Right lobe of liver (tissue), 6 donors: Measurements from ENCODE around the gene COL4A1. TPM values are rescaled to one million over a fixed set of nuclear protein-coding genes. Genes with fewer than 3 reads are reported as not detected.

Experiments used
- ATAC-seq, 4 donors: fragments of 200-7000 bp; cut with Tn5 transposase; one replicate each; pipeline ENCODE4 v1.9.1; 2020; ENCODE audit warnings: mild to moderate bottlenecking in 4 of 4, moderate library complexity in 4 of 4
- DNase-seq, 3 donors: peaks; one replicate each; pipeline ENCODE4 v3.0.0-alpha.2; 2020
- H3K27ac ChIP-seq, 3 donors: fragments of 200-600 bp; one replicate each; pipeline ENCODE4 v1.8.0; 2022
- H3K27me3 ChIP-seq, 2 donors: fragments of 200-600 bp; one replicate each; pipeline ENCODE4 v1.8.0; 2022
- H3K36me3 ChIP-seq, 4 donors: fragments of 200-600 bp; sonication (generic) in 1 of 4; one replicate each; pipeline versions ENCODE4 v1.5.1 to v1.8.0; 2017 to 2022; ENCODE audit warnings: control low read depth in 1 of 4
- H3K4me1 ChIP-seq, 4 donors: fragments of 200-600 bp; sonication (generic) in 1 of 4; one replicate each; pipeline versions ENCODE4 v1.5.1 to v1.8.0; 2017 to 2022; ENCODE audit warnings: control low read depth in 1 of 4
- H3K4me3 ChIP-seq, 3 donors: fragments of 200-600 bp; one replicate each; pipeline ENCODE4 v1.8.0; 2022
- H3K9me3 ChIP-seq, 4 donors: fragments of 200-600 bp; sonication (generic) in 1 of 4; one replicate each; pipeline versions ENCODE4 v1.5.1 to v1.8.0; 2017 to 2022; ENCODE audit warnings: control low read depth in 1 of 4
- CTCF ChIP-seq, 4 donors: fragments of 200-600 bp in 3 of 4; fragments of 450-650 bp in 1 of 4; IDR thresholded peaks; one replicate each; pipeline versions ENCODE4 v1.5.1 to v1.8.0; 2016 to 2022; ENCODE audit warnings: antibody characterized with exemption in 4 of 4, mild to moderate bottlenecking in 2 of 4
- POLR2A ChIP-seq: fragments of 450-650 bp; IDR thresholded peaks from one replicate; pipeline ENCODE4 v1.6.1; 2017; ENCODE audit warnings: antibody characterized with exemption, mild to moderate bottlenecking
- WGBS: methylation state at CpG from one replicate; pipeline ENCODE4 v1.1.6; 2018; ENCODE audit warnings: low coverage, low lambda C conversion rate; ENCODE audit not compliant: insufficient coverage; ENCODE audit errors: missing lambda C conversion rate; 5-methylcytosine and 5-hydroxymethylcytosine counted together
- intact Hi-C, 2 donors: fragments of 100-400 bp; cut with DNase I; formaldehyde crosslinking; loops; one replicate each; pipeline versions ENCODE4 v1.11.2 to v1.14.1; 2022
- total RNA-seq, 6 experiments: library from RNA; depleted of rRNA in 2 of 6; stranded (reverse); fragments of >200 nt in 2 of 6; fragmentation: NEBNext Ultra II Directional in 3 of 6; extraction: Animal tissue kit (Norgen Biotek cat#: 25700) in 3 of 6; gene quantifications; one replicate each; pipeline versions ENCODE4 v1.1.0 to v1.2.4, GENCODE V29; 2016 to 2023
- donor health status: DM: no; HTN: yes; CAD: no.
- donor health status: DM: no; HTN: no; CAD: no.
- donor health status: DM: no; HTN: no; CAD: no.
- donor health status: DM: no; HTN: yes; CAD: no.
- donor health status: DM: no; HTN: yes; CAD: no.

Gene COL4A1
- total RNA-seq, 6 experiments from 2014 or later, result 8.0 to 89.8 (median 41.1) TPM

- no peak for TF ChIP-seq POLR2A
- TF ChIP-seq CTCF (IDR thresholded peaks at IDR 0.05), result no peak
- ATAC-seq, result no peak
- Histone ChIP-seq H3K27me3 (no peaks in the 10 kb centered on the region), H3K4me1 (peaks cover 0 to 7% (median 3%) of the 10 kb centered on the region in 4 donors), H3K27ac (no peak overlapping the region), H3K36me3 (no peaks in the 10 kb centered on the region), H3K4me3 (no peak overlapping the region), H3K9me3 (no peaks in the 10 kb centered on the region)
- intact Hi-C loops, result no loop called here
- no peak for DNase-seq
- 69% methylated on average over 4 of the region's 5 CpGs for WGBS
Measured at GRCh38 chr13:110135977-110136597, 170.9 kb downstream of the COL4A1 start.

- intact Hi-C loops, result no loop called here
- Histone ChIP-seq H3K27ac (no peak overlapping the region), H3K4me1 (peaks cover 0 to 7% (median 3%) of the 10 kb centered on the region in 4 donors), H3K9me3 (no peaks in the 10 kb centered on the region), H3K36me3 (no peaks in the 10 kb centered on the region), H3K27me3 (no peaks in the 10 kb centered on the region), H3K4me3 (no peak overlapping the region)
- WGBS, result 61% methylated on average over 6 of the region's 8 CpGs
- ATAC-seq, result no peak
- no peak for DNase-seq
- no peak for TF ChIP-seq POLR2A
- no peak for TF ChIP-seq CTCF (IDR thresholded peaks at IDR 0.05)
Measured at GRCh38 chr13:110134801-110135200, 172.2 kb downstream of the COL4A1 start.

GRCh38 chr13:110133425-110134235 lies 173.3 kb downstream of the COL4A1 start:
- no peak for ATAC-seq
- WGBS, result 86% methylated on average over 8 of the region's 10 CpGs
- H3K27ac ChIP-seq, result no peak overlapping the region
- H3K4me1 ChIP-seq, result peaks cover 0 to 7% (median 3%) of the 10 kb centered on the region in 4 donors
- intact Hi-C loops, result no loop called here
- DNase-seq, result no peak
- H3K4me3 ChIP-seq, result no peak overlapping the region
- no peaks in the 10 kb centered on the region for H3K27me3 ChIP-seq
- no peak for TF ChIP-seq POLR2A
- no peak for TF ChIP-seq CTCF (IDR thresholded peaks at IDR 0.05)
- H3K9me3 ChIP-seq, result no peaks in the 10 kb centered on the region
- no peaks in the 10 kb centered on the region for H3K36me3 ChIP-seq

- ATAC-seq, result no peak
- Histone ChIP-seq H3K27ac (no peak overlapping the region), H3K4me3 (no peak overlapping the region), H3K36me3 (no peaks in the 10 kb centered on the region), H3K27me3 (no peaks in the 10 kb centered on the region), H3K4me1 (peaks cover 0 to 3% (median under 1%) of the 10 kb centered on the region in 4 donors), H3K9me3 (no peaks in the 10 kb centered on the region)
- intact Hi-C loops, result no loop called here
- TF ChIP-seq CTCF (IDR thresholded peaks at IDR 0.05) (no peak), POLR2A (no peak)
- no peak for DNase-seq
- WGBS, result 60% methylated on average over 8 of the region's 16 CpGs
Measured at GRCh38 chr13:110132225-110132982, 174.6 kb downstream of the COL4A1 start.
